OCI-LY1 (cell line): Measurements from ENCODE around the gene STEAP4.

Experiments
- H2AFZ ChIP-seq: fragments of 200-600 bp; sonication (generic), shearing (Covaris generic); 2 replicates; pipeline ENCODE4 v1.6.0; 2014; ENCODE audit warnings: antibody characterized with exemption, mild to moderate bottlenecking, low read length
- H3F3A ChIP-seq: fragments of 200-600 bp; sonication (generic), shearing (Covaris generic); 2 replicates; pipeline ENCODE4 v1.6.0; 2014; ENCODE audit warnings: mild to moderate bottlenecking, antibody characterized with exemption, low read length, moderate library complexity; ENCODE audit not compliant: insufficient read depth
- H3K27ac ChIP-seq: fragments of 200-600 bp; sonication (generic); 2 replicates; pipeline ENCODE4 v1.5.1; 2014; ENCODE audit warnings: low read length, mixed run types, mild to moderate bottlenecking, low read depth; ENCODE audit not compliant: poor library complexity, severe bottlenecking
- H3K27me3 ChIP-seq: fragments of 200-600 bp; sonication (generic); 2 replicates; pipeline ENCODE4 v1.6.0; 2014; ENCODE audit warnings: antibody characterized with exemption, mild to moderate bottlenecking, low read length, moderate library complexity; ENCODE audit not compliant: insufficient read depth
- H3K36me3 ChIP-seq: fragments of 200-600 bp; sonication (generic); 2 replicates; pipeline ENCODE4 v1.6.1; 2014; ENCODE audit warnings: mild to moderate bottlenecking, antibody characterized with exemption, low read length, moderate library complexity, mixed read lengths; ENCODE audit not compliant: insufficient read depth
- H3K4me1 ChIP-seq: fragments of 200-600 bp; sonication (generic); 2 replicates; pipeline ENCODE4 v1.5.1; 2014; ENCODE audit warnings: mild to moderate bottlenecking, low read length, moderate library complexity; ENCODE audit not compliant: insufficient read depth, severe bottlenecking
- H3K4me2 ChIP-seq: fragments of 200-600 bp; sonication (generic), shearing (Covaris generic); 2 replicates; pipeline ENCODE4 v1.6.1; 2014; ENCODE audit warnings: low read length
- H3K4me3 ChIP-seq: fragments of 200-600 bp; sonication (generic); 2 replicates; pipeline ENCODE4 v1.5.1; 2014; ENCODE audit warnings: low read length, low read depth, mild to moderate bottlenecking, mixed read lengths; ENCODE audit not compliant: poor library complexity, severe bottlenecking
- H3K79me2 ChIP-seq: fragments of 200-600 bp; shearing (Covaris generic); 2 replicates; pipeline ENCODE4 v1.6.1; 2016; ENCODE audit warnings: mixed run types, low read length, mixed read lengths; ENCODE audit not compliant: insufficient read depth
- H3K9ac ChIP-seq: fragments of 200-600 bp; sonication (generic), shearing (Covaris generic); 2 replicates; pipeline ENCODE4 v1.6.1; 2014; ENCODE audit warnings: mild to moderate bottlenecking, low read length, mixed read lengths
- H3K9me2 ChIP-seq: fragments of 200-600 bp; sonication (generic), shearing (Covaris generic); 2 replicates; pipeline ENCODE4 v1.6.1; 2014; ENCODE audit warnings: low read depth, mild to moderate bottlenecking, low read length, mixed read lengths
- H3K9me3 ChIP-seq: fragments of 200-600 bp; shearing (Covaris generic); 2 replicates; pipeline ENCODE4 v1.6.1; 2014; ENCODE audit warnings: low read length, mixed read lengths
- H4K20me1 ChIP-seq: fragments of 200-600 bp; sonication (generic), shearing (Covaris generic); 2 replicates; pipeline ENCODE4 v1.6.0; 2016; ENCODE audit warnings: mild to moderate bottlenecking, low read length; ENCODE audit not compliant: insufficient read depth
- CTCF ChIP-seq: fragments of 200-600 bp; sonication (generic), shearing (Covaris generic); IDR thresholded peaks from 2 replicates; pipeline ENCODE4 v1.5.1; 2017; ENCODE audit warnings: mild to moderate bottlenecking, antibody characterized with exemption, low read length, moderate library complexity, mixed read lengths
- EZH2 ChIP-seq: fragments of 200-600 bp; sonication (generic), shearing (Covaris generic); IDR thresholded peaks from 2 replicates; pipeline ENCODE4 v1.8.0; 2017; ENCODE audit warnings: borderline replicate concordance, mixed run types, mild to moderate bottlenecking, antibody characterized with exemption, low read length, moderate library complexity, mixed read lengths

Gene STEAP4

GRCh38 chr7:88280801-88281200, 25.9 kb downstream of the STEAP4 start:
- H3K4me1 ChIP-seq: no peaks in the 10 kb centered on the region
- no peaks in the 10 kb centered on the region for H4K20me1 ChIP-seq
- H3K4me3 ChIP-seq: no peak overlapping the region
- H3K79me2 ChIP-seq: no peaks in the 10 kb centered on the region
- H3F3A ChIP-seq: no peaks in the 10 kb centered on the region
- H2AFZ ChIP-seq: no peak overlapping the region
- no peaks in the 10 kb centered on the region for H3K36me3 ChIP-seq
- H3K9me2 ChIP-seq: no peaks in the 10 kb centered on the region
- no peak overlapping the region for H3K27ac ChIP-seq
- TF ChIP-seq EZH2 (no peak), CTCF (no peak)
- H3K9me3 ChIP-seq: no peaks in the 10 kb centered on the region
- no peak overlapping the region for H3K4me2 ChIP-seq
- H3K9ac ChIP-seq: no peak overlapping the region
- no peaks in the 10 kb centered on the region for H3K27me3 ChIP-seq

DNA sequence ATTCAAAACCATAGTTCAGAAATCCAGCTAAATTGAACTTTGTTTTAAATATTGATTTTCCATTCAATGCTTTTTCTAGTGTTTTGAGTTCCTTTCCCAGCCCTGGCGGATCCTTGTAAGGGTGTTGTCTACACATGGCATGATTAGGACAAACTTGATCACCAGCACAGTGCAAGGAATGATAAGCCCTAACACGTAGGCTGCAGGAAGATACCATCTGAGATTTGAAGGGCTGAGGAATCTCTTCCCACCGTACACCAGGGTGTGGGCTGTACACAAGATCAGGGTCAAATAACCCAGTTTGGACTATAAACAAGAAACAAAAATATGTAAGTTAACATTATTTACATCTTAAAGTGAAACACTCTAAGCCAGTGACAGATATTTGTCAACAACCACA, 27.4 kb downstream of the STEAP4 start:
- Histone ChIP-seq H3K27me3 (no peaks in the 10 kb centered on the region), H3K4me2 (no peak overlapping the region), H3K36me3 (no peaks in the 10 kb centered on the region)

GRCh38 chr7:88278881-88279280, 27.8 kb downstream of the STEAP4 start:
- no peaks in the 10 kb centered on the region for H3F3A ChIP-seq
- no peaks in the 10 kb centered on the region for H3K4me1 ChIP-seq
- no peaks in the 10 kb centered on the region for H4K20me1 ChIP-seq
- no peak overlapping the region for H2AFZ ChIP-seq
- no peak overlapping the region for H3K4me3 ChIP-seq
- H3K4me2 ChIP-seq: no peak overlapping the region
- no peaks in the 10 kb centered on the region for H3K27me3 ChIP-seq
- no peaks in the 10 kb centered on the region for H3K9me2 ChIP-seq
- H3K79me2 ChIP-seq: no peaks in the 10 kb centered on the region
- H3K27ac ChIP-seq: no peak overlapping the region
- H3K9ac ChIP-seq: no peak overlapping the region
- H3K36me3 ChIP-seq: no peaks in the 10 kb centered on the region
- H3K9me3 ChIP-seq: no peaks in the 10 kb centered on the region
- TF ChIP-seq EZH2 (no peak), CTCF (no peak)

More for the DNA sequence above, 27.4 kb downstream of the STEAP4 start:
- no peaks in the 10 kb centered on the region for H3K9me3 ChIP-seq
- no peak overlapping the region for H3K9ac ChIP-seq
- H3F3A ChIP-seq: no peaks in the 10 kb centered on the region
- H3K79me2 ChIP-seq: no peaks in the 10 kb centered on the region
- no peak overlapping the region for H3K27ac ChIP-seq
- no peak overlapping the region for H3K4me3 ChIP-seq
- H3K9me2 ChIP-seq: no peaks in the 10 kb centered on the region
- no peak overlapping the region for H2AFZ ChIP-seq
- H4K20me1 ChIP-seq: no peaks in the 10 kb centered on the region
- H3K4me1 ChIP-seq: no peaks in the 10 kb centered on the region
- TF ChIP-seq CTCF (no peak), EZH2 (no peak)
